ENCODE measurements around the gene NTM.
A peak's percentile ranks its signal among the peaks of the same experiment; 100 is the strongest.

The NTM gene

DNA sequence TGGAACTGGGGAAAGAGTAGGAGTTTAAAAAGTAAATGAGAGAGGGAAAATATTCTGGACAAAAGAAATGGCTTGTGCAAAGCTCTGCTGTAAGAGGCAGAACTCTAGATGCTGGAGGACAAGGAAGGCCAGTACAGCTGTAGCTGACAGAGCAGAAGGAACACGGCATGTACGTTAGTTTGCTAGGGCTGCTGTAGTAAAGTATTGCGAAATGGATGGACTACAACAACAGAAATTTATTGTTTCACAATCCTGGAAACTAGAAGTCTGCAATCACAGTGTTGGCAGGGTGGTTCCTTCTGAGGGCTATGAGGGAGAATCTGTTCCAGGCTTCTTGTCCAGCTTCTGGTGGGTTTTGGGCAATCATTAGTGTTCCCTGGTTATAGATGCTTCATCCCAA lies 454.4 kb downstream of the NTM start:
- DNase-seq (ENCODE audit: low spot score): no peak

DNA sequence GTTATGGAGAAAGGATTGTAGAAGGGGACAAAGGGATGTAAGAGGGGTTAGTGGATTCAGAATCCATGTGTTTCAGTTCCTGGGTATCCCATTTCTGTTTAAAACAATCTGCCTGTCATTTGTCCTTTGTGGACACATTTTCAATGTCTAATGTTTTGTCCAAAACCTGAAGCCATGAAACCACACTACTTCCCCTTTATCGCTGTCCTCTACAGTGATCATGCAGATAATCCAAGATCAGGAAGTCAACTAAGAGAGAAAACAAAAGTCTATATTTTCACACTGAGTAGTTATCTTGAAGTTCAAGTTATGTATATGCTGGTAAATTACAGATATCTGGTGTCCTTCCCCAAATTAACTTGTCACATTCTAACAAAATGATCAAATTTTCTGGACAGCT lies 457.0 kb downstream of the NTM start:
- DNase-seq (ENCODE audit: low spot score): no peak

DNA sequence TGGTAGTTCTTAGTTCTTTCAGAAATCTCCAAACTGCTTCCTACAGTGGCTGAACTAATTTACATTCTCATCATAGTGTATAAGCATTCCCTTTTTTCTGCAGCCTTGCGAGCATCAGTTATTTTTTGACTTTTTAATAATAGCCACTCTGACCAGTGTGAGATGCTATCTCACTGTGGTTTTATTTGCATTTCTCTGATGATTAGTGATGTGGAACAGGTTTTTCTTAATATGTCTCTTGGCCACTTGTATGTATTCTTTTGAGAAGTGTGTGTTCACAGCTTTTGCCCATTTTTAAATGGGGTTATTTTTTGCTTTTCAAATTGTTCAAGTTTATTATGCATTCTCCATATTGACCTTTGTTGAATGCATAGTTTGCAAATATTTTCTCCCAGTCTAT lies 459.3 kb downstream of the NTM start:
- no peak for DNase-seq (ENCODE audit: low spot score)

DNA sequence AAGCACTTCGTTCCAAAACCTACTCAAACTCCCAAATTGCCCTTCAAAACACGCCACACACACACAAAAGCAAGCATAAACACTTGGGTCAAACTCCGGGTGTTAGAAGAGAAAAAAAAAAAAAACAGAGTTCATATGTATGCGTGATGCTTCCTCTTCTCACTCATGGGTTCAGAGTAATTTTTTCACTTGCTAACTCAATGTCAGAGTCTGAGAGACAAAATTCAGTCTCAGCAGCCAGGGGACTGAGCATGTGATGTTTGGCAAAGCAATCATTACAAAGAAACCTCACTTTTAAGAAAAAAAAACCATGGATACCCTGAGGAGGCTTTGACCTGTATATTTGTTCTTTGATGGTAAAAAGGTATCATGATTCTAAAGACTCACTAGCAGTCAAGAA lies 461.7 kb downstream of the NTM start:
- no peak for DNase-seq (ENCODE audit: low spot score)

DNA sequence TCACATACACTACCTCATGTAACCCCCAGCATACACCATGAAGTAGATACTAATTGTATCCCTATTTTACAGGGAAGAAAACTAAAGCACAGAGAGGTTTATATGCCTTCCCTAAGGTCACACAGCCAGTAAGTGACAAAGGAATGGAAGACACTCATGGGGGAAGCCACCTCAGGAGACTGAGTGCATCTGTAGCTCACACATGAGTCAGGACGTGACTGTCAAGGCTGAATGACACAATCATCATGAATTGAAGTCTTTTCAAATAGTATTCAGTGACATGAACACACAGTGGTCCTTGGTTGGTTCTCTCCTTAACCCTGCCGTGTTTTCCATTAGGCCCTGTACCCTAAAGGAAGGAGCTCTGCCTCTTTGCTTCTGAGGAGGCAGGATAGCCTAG lies 463.0 kb downstream of the NTM start:
- no peak for DNase-seq (ENCODE audit: low spot score)

DNA sequence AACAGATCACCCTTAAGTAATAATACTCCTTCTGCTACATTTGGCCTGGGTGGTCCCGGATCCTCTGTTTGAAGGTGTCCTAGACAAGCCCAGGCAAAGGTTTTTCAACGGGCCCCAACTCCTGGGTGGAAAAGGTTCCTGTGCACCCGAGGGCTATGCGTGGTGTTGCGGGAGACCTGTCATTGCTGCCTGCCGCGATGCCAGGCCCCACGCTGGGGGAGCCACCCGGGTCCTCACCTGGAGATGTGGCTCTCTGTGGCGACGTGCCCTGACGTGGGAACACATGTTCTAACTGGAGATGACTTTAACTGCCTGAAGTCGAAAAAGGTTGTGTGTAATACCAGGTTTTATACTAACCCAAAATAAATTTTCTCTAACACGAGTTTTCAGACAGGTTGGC lies 467.1 kb downstream of the NTM start:
- no peak for DNase-seq (ENCODE audit: low spot score)

DNA sequence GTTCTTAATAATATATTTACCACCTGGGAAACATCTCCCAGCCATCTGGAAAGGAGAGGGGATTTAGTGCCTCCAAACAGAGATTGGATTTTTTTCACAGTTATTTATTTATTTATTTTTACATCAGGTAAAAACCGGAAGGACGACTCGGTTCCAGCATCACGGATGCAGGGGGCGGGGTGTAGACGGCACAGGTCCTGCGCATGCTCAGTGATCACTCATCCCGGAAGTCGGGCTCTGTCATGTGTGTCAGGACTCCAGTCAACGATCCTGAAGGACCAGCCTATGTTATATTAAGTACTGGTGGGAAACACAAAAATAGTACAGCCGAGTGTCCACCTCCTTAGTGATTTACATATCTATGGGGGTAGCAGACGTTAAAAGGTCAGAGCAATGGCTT lies 467.6 kb downstream of the NTM start:
- no peak for DNase-seq (ENCODE audit: low spot score)

DNA sequence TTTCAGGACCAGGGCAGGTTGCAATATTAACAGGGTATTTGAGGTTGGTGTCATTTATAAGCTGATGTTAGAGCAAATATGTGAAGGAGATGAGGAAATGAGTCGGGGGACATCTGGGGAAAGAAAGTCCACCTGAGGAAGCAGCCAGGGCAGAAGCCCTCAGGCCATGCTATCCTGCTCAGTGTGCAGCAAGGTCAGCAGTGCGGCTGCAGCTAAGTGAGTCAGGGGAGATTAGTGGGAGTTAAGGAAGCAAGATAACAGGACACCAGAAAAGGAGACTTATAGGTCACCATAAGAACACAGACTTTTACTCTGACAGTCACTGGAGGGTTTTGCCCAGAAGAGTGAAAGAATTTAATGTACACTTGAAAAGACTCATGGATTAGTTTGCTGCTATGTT lies 468.9 kb downstream of the NTM start:
- no peak for DNase-seq (ENCODE audit: low spot score)

DNA sequence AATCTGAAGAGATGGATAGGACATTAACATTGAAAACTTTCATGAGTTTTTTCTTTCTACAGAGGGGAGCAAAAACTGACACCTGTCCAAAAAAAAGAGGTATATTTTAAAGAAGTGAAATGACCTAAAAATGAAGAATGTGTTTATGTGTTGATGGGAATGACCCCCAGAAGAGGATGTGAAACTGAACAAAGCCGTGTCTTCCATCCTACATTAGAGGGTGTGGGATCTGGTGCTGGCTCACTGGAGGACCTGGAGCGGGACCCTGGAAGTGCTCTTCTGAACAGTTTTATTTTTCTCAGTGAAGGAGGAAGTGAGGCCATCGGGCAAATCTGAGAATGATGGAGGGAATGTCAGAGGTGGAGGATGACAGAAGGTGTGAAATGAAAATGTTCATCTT lies 470.1 kb downstream of the NTM start:
- DNase-seq (ENCODE audit: low spot score): no peak

DNA sequence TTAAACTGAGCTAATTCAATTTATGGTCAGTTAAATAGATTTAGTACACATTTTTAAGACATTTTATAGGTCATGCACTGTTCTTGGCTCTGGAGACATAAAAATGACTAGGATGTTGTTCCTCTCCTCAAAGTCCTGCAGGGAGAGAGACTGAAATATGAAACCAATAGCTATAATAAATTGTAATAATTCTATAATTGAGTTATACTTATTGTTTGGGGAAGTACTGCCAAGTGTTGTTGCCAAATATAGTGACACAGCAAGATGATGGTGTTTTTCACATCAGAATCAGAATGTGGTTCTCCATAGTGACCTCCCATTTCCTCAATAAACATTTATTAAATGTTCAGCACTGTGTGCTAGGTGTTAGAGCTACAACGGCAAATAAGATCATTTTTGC lies 470.6 kb downstream of the NTM start:
- no peak for DNase-seq (ENCODE audit: low spot score)

DNA sequence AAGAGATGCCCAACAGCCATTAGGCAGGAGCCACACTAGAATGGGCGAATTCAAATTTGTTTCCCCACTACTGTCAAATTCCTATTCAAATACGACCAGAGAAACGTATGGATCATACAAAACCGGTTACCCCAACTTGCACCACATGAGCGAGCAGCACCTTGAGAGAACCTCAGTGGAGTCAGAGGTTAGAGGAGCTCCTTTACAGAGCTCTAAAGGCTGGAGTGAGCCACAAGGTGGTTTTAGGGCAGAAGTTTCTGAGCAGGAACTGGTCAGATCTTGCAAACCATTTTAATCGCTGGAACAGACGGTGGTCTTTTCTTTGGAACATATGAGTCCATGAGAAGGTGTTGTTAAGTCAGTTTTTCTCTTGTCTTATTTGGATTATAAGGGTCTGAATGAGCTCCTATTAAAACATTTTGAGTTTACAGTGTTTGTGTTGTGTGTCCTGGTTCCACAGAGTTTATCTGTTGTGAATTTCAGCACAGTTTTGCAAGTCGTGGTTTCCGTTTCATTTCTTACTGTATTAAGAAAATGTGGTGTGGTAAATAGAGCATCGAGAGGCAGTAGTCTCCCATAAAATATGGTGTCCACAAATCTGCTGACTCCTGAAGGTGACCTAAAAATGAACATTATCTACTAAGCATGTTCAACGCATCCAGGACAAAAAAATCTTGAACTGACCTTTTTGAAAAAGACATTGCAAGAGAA lies 471.7 kb downstream of the NTM start:
- DNase-seq (ENCODE audit: low spot score): no peak

DNA sequence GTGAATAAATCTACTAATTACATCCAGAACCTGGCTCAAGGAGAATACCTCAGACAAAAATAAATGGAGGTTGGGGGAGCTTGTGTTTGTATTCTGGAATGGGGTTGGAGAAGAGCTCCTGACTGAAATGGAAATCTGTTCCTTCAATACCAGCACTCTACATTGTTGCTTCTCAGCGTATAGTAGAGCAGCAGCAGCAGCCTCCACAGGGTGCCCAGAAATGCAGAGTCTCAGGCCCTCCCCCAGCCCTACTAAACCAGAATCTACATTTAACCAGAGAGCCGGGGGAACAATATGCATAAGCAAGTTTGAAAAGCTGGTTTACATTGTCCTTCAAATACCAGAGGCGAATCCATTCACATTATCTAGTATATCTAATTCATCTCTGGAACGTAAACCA lies 474.8 kb downstream of the NTM start:
- DNase-seq (ENCODE audit: low spot score): no peak

DNA sequence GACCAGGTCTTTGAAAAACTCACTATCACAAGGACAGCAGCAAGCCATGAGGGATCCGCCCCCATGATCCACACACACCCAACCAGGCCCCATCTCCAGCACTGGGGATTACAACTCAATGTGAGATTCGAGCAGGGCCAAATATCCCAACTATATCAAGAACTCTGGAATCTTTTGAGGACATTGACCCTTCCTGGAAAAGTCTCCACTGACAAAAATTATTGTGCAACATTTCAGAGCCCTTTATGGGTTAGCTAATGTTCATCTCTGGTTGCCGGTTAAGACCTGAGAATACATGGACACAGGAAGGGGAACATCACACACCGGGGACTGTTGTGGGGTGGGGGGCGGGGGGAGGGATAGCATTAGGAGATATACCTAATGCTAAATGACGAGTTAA lies 479.1 kb downstream of the NTM start:
- no peak for DNase-seq (ENCODE audit: low spot score)

DNA sequence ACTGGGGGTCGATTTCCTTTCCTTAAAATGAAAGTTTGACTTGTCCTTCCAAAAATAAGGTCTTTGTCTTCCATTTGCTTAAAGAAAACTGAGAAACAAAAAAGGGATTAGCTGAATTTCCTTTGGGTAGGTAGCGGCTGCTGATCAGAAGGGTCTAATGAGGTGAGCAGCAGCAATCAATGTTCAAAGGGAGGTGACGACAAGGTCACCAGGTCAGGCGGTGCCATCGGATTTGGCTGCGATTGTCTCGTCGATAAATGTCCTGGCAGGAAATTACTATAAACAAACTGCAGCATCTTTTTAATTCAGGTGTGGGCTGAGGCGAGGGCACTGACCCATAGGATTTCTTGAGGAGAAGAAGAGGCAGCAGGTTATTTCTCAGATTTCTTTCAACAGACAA lies 480.1 kb downstream of the NTM start:
- no peak for DNase-seq (ENCODE audit: low spot score)

DNA sequence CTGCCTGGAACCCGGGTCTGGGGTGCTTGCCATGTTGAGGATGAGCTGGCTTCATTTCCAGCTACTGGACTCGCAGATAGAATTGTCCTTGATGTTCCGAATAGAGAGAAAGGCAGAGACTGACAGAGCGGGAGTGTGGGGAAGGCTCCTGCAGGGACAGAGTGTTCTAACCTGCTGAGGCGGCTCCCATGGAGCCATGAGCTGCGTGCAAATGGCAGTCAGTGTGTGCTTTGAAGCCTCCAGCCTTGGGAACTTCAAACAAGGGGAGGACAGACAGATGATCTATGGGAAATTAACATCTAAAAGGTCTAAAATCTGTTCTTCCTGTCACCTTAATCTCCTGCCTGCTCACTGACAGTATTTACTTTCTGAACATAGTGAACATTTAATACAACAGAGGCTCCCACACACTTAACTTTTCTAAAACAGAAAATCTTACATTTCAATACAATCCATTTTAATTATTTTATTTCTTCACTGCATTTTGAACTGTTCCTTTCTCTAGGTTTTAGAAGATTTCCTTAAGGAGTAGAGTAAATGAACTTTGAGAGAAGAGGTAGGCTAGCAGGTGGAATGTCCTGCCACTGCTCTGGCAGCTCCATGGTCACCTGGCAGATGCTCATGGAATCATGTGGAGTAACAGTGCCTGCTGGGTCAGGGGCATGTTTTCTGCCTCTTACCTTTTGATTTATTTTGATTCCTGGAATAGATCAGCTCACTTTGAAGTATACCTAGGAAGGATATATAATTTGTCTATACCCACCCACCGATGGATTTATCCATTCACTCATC lies 481.7 kb downstream of the NTM start:
- no peak for DNase-seq (ENCODE audit: low spot score)

DNA sequence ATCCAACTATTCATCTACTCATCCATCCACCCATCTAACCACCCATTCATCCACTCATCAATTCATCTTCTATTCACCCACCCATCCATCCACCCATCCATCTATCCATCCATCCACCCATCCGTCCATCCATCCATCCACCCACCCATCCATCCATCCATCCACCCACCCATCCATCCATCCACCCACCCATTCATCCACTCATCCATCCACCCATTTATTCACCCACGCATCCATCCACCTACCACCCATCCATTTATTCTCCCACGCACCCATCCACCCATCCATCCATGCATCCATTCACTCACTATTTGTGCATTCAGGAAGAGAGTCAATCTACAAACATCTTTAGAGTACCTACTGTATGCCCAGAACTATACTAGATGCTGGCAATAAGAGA lies 482.3 kb downstream of the NTM start:
- no peak for DNase-seq (ENCODE audit: low spot score)

DNA sequence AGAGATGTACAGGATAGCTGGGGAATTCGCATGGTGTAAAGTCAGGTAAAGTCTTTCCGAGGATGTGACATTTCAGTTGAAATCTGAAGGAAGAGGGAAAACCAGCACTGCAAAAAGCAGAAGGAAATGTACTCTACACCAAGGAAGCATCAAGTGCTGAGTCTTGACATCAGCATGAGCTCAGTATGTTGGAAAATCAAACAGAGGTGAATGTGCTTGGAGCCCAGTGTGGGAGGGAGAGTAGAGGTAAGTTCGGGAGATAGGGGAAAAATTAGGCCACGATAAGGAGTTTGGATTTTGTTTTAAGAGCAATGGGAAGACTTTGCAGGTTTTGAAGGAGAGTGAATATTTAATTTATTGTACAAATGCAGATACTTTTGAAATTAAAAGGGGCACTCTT lies 484.0 kb downstream of the NTM start:
- no peak for DNase-seq (ENCODE audit: low spot score)

DNA sequence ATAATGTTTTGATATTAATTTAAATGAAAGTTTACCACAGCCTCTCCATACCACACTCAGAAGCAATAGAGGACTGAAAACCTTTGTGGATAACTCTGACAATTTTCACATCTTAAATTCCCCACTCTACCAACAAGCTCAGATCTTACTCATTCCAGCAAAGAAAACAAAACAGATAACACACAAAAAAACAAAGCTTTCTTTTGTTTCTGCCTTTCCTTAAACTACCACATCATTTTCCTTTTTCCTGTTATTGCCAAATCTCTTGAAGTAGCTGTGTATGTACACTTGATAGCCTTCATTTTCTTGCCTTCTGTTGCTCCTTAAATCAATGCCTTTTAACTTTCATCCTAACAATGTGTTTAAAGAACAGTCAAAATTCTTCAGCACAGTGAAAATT lies 484.9 kb downstream of the NTM start:
- no peak for DNase-seq (ENCODE audit: low spot score)

DNA sequence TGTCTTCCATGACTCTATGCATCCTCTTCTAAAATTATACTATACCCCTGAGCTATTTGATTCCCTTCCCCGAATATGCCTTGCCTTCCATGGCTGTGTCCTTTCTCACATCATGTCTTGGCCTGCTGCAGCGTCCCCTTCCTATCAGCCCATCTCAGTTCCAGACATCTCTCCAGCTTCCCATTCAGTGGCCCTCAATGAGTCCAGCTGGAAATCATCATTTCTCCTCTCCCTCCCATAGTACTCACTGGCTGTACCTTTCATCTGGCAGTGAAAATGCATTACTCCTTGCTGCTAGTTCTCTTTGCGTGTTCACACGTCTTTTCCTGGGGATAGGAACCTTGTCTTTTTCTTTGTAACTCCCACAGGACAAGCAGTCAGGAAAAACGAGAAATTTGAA lies 486.8 kb downstream of the NTM start:
- no peak for DNase-seq (ENCODE audit: low spot score)

DNA sequence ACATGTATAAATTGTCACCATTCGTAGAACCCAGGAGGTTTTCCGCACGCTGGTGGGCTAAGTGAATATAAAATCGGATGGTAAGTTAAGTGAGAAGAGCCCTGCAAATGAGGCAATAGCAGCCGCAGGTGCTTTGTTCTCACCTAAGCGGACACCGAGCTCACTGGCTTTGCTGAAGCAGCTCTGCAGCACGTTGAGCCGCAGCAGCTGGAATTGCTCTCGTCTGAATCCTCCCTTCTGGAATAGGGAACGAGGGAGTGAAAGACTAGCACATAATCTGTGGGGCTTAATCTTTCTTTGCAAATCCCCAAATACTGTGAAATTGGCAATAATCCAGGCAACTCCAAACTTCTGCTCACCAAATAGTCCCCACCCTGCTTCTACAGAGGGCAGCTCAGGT lies 488.1 kb downstream of the NTM start:
- no peak for DNase-seq (ENCODE audit: low spot score)

DNA sequence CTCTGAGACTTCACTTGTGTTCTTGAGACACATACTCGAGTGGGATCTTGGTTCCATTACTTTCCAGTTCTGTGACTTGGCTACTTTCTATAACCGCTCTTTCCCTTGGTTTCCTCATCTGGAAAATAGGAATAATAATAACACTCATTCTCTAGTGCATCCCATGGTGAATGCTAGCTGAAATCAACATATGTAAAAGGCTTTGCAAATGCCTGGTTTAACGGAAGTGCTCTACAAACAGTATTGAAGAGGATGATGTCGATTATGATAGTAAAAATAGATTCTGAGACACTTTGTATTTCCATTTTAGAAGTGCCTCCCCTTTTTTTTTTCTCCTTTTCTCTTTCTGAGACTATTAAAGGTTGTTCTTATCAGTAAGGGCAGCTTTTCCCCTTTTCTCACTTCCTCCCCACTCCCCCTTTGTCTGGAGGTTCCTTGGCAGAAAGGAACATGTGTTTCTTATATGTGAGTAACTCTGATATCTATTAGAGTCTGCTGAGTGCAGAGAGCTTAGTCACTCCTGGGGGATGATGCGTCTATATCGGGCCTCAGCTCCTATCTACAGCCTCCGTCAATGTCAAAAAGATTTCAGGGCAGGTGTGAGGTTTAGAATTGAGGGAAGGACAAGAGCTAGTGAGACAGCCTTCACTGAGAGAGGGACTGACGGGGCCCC lies 489.3 kb downstream of the NTM start:
- DNase-seq (ENCODE audit: low spot score): peak; percentile 19

DNA sequence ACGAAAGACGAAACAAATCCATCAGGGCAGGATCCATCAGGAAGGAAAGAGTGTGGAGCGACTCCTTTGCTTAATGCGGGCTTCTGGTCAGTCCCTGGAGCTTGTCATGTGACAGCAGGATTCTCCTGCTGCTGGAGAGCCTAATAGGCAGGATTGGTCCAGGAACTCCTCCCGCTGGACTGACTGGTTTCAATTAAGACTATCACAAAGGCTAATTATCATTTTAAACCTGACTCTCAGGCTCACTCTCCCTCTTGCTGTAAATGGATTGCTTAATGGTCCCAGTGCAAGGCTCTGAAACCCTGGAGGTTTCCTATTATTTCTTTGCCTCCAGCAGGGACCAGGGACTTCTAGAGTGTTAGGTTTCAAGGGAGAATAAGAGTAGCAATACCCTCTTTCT lies 493.8 kb downstream of the NTM start:
- no peak for DNase-seq (ENCODE audit: low spot score)

DNA sequence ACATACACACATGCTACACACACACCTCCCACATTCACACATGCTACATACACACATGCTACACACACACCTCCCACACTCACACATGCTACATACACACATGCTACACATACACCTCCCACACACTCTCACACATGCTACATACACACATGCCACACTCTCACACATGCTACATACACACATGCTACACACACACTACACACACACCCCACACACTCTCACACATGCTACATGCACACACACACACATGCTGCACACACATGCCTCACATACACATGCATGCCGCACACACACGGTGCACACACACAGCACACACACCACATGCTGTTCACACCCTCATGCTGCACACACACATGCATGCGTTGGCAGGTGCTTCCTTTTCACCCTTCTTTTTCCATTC lies 495.4 kb downstream of the NTM start:
- no peak for DNase-seq (ENCODE audit: low spot score)

Data from hepatic stellate cell (primary cell).